ENCODE measurements around the gene LRRC74B.

LRRC74B gene

GRCh38 chr22:21108379-21109115 lies 62.8 kb downstream of the LRRC74B start:
- no peak for DNase-seq

All from activated effector memory CD4-positive, alpha-beta T cell treated with Interleukin-2 at 50 U/mL for 16 hours (primary cell).